ENCODE measurements around the gene PAFAH1B1.

GRCh38 chr17:2602597-2603017 lies 9.2 kb downstream of the PAFAH1B1 start:
- no peak for TF ChIP-seq CTCF (IDR thresholded peaks at IDR 0.05 in 4 of 5, conservative IDR thresholded peaks at IDR 0.05 in 1 of 5)
- no peak for TF ChIP-seq POLR2A (IDR thresholded peaks at IDR 0.05)
